ENCODE data around the gene HMCN1. TPM values are rescaled to one million over a fixed set of nuclear protein-coding genes. Genes with fewer than 3 reads are reported as not detected.
"Not testable (repeated sequence)": the region's sequence is repeated elsewhere in the genome, so short reads cannot be mapped to it uniquely, and the experiment has no call there.

The HMCN1 gene
- total and polyA plus RNA-seq, 11 donors, result 2.1 to 14.1 (median 5.6) TPM

DNA sequence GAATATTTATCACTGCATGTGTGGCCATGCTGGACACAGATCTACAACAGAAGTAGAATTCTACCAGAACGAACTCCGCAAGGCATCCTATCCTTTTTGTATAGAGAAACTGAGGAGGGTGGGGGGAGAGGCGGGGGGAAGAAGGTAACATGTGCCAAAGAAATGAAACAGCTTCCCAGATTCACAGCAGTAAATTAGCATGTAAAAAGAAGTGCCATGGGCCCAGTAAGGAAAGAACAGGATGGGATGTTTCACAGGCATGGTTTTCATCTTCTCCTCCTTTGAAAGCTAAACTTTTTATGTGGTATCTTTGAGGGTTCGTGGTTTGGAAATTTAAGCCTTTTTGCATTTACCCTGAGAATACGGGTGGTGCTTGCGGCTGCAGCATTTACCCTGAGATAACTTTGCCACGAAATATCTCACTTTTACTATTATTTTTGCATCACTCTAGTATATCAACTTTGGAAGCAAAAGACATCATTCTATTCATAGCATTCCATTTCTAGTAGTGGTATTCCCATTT lies 471.9 kb downstream of the HMCN1 start:
- H3K4me1 ChIP-seq, result peaks cover 0 to 20% (median 0%) of the 10 kb centered on the region in 12 donors
- ATAC-seq (no peak), DNase-seq (no peak)
- H3K36me3 ChIP-seq, result no peaks in the 10 kb centered on the region
- no peak overlapping the region for H3K27ac ChIP-seq
- intact Hi-C loops (cut with DNase I), result no loop called here
- H3K27me3 ChIP-seq, result no peaks in the 10 kb centered on the region
- no peak overlapping the region for H3K4me3 ChIP-seq
- TF ChIP-seq POLR2A (IDR thresholded peaks at IDR 0.05), result no peak
- TF ChIP-seq, protein P1, sequence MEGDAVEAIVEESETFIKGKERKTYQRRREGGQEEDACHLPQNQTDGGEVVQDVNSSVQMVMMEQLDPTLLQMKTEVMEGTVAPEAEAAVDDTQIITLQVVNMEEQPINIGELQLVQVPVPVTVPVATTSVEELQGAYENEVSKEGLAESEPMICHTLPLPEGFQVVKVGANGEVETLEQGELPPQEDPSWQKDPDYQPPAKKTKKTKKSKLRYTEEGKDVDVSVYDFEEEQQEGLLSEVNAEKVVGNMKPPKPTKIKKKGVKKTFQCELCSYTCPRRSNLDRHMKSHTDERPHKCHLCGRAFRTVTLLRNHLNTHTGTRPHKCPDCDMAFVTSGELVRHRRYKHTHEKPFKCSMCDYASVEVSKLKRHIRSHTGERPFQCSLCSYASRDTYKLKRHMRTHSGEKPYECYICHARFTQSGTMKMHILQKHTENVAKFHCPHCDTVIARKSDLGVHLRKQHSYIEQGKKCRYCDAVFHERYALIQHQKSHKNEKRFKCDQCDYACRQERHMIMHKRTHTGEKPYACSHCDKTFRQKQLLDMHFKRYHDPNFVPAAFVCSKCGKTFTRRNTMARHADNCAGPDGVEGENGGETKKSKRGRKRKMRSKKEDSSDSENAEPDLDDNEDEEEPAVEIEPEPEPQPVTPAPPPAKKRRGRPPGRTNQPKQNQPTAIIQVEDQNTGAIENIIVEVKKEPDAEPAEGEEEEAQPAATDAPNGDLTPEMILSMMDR (IDR thresholded peaks at IDR 0.05), result no peak
- no peaks in the 10 kb centered on the region for H3K9me3 ChIP-seq
- 80 to 91% (median 87%) methylated on average over 7 of the region's 7 CpGs for WGBS, 4 donors

GRCh38 chr1:186207391-186208085 lies 473.3 kb downstream of the HMCN1 start:
- DNase-seq (no peak), ATAC-seq (peak in 2 of 4 donors; percentile 48 to 53)
- Histone ChIP-seq H3K4me3 (no peak overlapping the region), H3K4me1 (peaks cover 0 to 12% (median 0%) of the 10 kb centered on the region in 12 donors), H3K27me3 (no peaks in the 10 kb centered on the region), H3K27ac (peak overlapping the region in 5 of 12 donors; percentile 12 to 49 (median 35)), H3K36me3 (no peaks in the 10 kb centered on the region), H3K9me3 (no peaks in the 10 kb centered on the region)
- TF ChIP-seq, protein P1 (IDR thresholded peaks at IDR 0.05), result no peak
- TF ChIP-seq POLR2A (IDR thresholded peaks at IDR 0.05), result no peak
- WGBS, 4 donors, result 80 to 87% (median 85%) methylated on average over 4 of the region's 4 CpGs
- intact Hi-C loops (cut with DNase I), result no loop called here

- ATAC-seq (peak in 2 of 4 donors; percentile 23 to 53), DNase-seq (no peak)
- TF ChIP-seq POLR2A (IDR thresholded peaks at IDR 0.05), result no peak
- TF ChIP-seq, protein P1 (IDR thresholded peaks at IDR 0.05), result no peak
- intact Hi-C loops (cut with DNase I), result no loop called here
- no peaks in the 10 kb centered on the region for H3K27me3 ChIP-seq
- no peaks in the 10 kb centered on the region for H3K9me3 ChIP-seq
- peak overlapping the region in 1 of 12 donors; percentile 27 for H3K27ac ChIP-seq
- H3K36me3 ChIP-seq, result no peaks in the 10 kb centered on the region
- WGBS, 4 donors, result 55 to 74% (median 71%) methylated on average over 4 of the region's 4 CpGs
- no peak overlapping the region for H3K4me3 ChIP-seq
- H3K4me1 ChIP-seq, result peaks cover 0 to 17% (median 0%) of the 10 kb centered on the region in 12 donors
These were observed 474.4 kb downstream of the HMCN1 start for GRCh38 chr1:186208405-186209129.

DNA sequence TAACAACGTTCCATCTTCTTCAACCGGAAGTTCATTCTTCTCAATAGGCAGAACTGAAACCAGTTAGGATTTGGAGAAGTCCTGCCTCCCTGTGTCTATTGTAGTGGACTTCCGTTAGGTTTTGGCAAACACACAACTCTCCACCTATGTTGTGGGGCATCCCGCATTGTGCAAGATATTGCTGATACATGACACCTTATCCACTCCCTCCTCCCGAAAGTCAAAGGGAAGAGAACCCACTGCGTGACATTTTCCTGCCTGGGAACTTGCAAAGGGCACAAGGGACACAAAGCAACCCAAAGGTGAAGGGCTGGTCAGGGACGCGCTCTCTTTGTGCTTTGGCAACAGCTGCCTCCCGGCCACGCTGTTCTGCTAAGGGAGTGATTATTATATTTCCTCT lies 476.1 kb downstream of the HMCN1 start:
- no peak overlapping the region for H3K4me3 ChIP-seq
- no peaks in the 10 kb centered on the region for H3K27me3 ChIP-seq
- no peak for TF ChIP-seq POLR2A (IDR thresholded peaks at IDR 0.05)
- TF ChIP-seq, protein P1 (IDR thresholded peaks at IDR 0.05), result no peak
- H3K36me3 ChIP-seq, result no peaks in the 10 kb centered on the region
- peaks cover 0 to 17% (median 0%) of the 10 kb centered on the region in 12 donors for H3K4me1 ChIP-seq
- DNase-seq (peak in 1 of 5 donors; percentile 8), ATAC-seq (peak in 2 of 4 donors; percentile 29 to 69)
- 65 to 71% (median 70%) methylated on average over 10 of the region's 10 CpGs for WGBS, 4 donors
- intact Hi-C loops (cut with DNase I), result loop anchor here in 8 of 10 donors (5.0 to 10.0 kb wide), 6 partner anchors 58 to 493 kb away; no protein-coding TSS in a partner anchor
- H3K9me3 ChIP-seq, result no peaks in the 10 kb centered on the region
- no peak overlapping the region for H3K27ac ChIP-seq

- not testable (repeated sequence) for H3K4me3 ChIP-seq, H3K36me3 ChIP-seq, H3K9me3 ChIP-seq, H3K27me3 ChIP-seq, ATAC-seq, H3K27ac ChIP-seq, DNase-seq
- peaks cover 0 to 17% (median 0%) of the 10 kb centered on the region in 12 donors for H3K4me1 ChIP-seq
- intact Hi-C loops (cut with DNase I), result loop anchor here in 8 of 10 donors (5.0 to 10.0 kb wide), 6 partner anchors 59 to 494 kb away; no protein-coding TSS in a partner anchor
These were observed 477.4 kb downstream of the HMCN1 start for GRCh38 chr1:186211583-186211982.

Measured in heart left ventricle (tissue), 16 donors.